ENCODE measurements around the gene ATL3.
"Not testable (repeated sequence)": the region's sequence is repeated elsewhere in the genome, so short reads cannot be mapped to it uniquely, and the experiment has no call there.

Gene ATL3

DNA sequence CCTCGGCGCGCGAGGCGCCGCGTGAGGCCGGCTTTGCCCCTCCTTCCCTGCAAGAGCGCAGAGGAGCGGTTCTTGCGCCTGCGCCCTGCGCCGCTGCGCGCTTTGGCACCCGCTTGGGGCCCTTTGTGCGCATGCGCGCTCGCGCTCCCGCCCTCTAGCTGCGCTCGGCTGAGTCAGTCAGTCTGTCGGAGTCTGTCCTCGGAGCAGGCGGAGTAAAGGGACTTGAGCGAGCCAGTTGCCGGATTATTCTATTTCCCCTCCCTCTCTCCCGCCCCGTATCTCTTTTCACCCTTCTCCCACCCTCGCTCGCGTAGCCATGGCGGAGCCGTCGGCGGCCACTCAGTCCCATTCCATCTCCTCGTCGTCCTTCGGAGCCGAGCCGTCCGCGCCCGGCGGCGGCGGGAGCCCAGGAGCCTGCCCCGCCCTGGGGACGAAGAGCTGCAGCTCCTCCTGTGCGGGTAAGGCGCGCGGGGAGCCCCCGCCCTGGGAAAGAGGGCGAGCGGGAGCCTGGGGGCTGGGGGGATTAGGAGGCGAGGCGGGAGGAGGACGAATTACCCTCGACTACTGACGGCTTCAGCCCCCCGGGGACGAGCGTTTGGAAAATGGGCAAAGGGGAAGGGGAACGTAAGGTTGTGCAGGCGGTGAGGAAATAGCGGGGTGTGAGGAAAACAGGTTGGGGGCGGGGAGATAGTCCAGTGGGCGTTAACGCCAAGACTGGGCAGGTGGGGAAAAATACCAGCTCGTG lies 10.3 kb upstream of the ATL3 start, which contains the start of gene RTN3:
TSS of gene RTN3 (plus strand) at position 180 of the 745 bp plus-strand sequence. CDS start at position 317, 137 bp downstream.
- peak; percentile 95 for DNase-seq

DNA sequence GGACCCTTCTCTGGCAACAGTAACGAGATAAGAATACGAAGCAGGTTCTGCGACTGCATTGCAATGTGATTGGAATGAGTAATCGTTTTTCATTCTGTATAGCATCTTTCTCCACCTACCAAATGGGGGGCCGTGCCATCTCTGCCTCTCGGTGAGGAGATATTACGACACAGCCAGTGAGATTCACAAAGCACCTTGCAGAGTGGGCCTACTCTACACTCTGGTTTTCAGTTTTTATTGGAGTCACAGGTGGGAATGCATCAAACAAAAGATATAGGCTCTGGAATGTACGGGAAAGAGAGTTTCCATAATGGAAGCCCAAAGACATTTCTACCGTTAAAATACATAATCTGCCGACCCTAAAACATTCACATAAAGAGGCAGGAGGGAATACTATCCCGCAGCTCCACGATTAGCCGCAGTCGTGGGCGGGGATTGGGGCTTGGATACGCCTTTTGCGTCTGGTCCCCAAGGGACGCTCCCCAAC lies 9.7 kb upstream of the ATL3 start:
- no peak for DNase-seq

- no peak for DNase-seq
Observed at GRCh38 chr11:63673579-63673978, 2.4 kb upstream of the ATL3 start.

GRCh38 chr11:63672936-63673539 lies 1.9 kb upstream of the ATL3 start:
- no peak for DNase-seq

DNA sequence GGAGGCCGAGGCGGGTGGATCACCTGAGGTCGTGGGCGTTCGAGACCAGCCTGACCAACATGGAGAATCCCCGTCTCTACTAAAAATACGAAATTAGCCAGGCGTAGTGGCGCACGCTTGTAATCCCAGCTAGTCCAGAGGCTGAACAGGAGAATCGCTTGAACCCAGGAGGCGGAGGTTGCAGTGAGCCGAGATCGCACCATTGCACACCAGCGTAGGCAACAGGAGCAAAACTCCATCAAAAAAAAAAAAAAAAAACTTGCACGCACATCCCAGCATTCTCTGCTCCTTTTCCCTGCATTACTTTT lies 934 bp upstream of the ATL3 start:
- no peak for DNase-seq

DNA sequence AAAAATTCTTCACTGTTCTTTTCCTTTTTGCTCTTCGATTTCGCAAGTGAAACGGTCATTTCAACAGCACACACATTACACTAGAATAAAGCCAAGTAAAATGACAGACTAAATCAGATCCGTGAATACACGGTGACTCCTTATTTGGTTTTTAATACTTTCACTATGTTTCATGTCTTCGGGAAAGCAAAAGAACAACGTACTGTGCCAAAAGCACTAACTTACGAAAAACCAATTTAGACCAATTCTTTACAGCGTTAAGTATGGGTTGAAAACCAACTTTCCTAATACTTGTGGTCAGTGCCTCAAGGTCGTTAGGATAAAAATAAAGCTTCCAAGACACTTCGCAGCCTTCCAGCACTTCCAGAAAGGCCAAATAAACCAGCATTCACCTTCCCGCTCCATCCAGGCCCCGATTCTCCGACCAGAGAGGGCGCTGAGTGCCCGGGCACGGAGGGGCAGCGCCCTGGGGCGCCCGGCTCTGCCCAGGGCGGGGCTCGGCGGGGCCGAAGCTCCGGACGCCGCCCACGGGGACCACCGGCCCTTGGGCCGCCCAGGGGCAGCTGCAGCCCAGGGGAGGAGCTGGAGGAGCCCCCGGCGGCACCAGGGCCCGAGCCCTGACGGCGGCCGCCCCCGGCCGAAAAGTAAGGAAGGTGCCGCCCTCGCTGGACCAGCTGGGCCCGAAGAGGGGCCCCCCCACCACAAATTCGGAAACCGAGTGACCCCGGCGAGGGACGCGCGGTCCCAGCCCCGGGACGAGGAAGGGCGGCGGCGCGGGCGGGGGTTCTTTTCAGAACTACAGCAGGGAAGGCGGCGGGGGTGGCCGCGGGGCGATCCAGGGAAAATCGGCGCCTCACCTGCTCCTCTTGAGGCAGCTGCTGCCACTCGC lies 499 bp downstream of the ATL3 start:
- peak; percentile 50 for DNase-seq

DNA sequence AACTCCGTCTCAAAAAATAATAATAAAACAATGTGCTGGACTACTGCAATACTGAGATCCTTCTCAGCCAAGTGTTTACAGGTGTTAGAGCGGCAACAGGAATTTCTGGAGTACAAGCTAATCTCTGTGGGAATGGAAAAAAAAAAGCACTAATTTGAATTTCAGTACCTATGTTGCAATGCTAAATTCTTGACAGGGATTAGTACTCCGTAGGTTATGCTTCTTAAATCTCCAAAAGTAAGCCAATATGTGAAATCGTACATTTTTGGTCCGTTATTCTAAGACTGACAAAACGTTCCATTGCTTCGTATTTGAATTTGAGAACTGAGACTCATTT lies 1.1 kb downstream of the ATL3 start:
- DNase-seq = no peak

DNA sequence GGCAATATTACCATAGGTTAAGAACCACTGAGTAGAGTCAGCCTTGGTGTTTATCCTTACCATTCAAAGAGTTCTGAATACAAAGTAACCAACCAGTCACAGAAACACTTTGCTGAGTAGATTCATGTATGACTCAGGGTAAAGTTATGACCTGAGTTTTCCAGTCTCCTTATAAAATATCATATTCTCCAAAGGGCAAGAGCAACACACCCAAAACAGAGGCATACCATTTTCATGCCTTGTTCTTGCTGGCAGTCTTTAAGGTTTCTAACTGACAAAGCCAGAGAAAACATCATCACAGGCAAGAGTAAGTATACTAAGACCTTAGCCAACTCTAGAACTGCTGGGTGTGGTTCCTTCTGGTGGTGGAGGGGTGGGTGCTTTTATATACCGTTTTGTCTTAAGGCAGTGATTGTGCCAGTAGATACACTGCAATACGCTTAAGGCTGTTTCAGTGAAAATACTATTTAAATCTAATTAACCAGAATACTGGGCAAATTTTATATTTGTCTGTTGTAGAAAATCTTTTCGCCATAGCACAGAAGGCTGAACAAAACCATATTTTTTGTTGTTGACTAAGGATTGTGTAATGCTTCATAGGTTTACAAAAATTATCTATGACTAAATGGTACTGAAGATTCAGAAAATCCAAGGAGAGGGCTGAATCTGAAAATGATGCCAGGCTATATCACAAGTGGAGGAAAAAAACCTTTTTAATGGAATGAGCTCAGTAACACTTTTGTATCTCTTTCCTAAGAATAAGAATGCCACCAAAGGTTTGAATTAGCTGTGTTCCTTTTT lies 3.0 kb downstream of the ATL3 start:
- peak; percentile 72 for DNase-seq

GRCh38 chr11:63666874-63667273 lies 4.3 kb downstream of the ATL3 start:
- no peak for DNase-seq

DNA sequence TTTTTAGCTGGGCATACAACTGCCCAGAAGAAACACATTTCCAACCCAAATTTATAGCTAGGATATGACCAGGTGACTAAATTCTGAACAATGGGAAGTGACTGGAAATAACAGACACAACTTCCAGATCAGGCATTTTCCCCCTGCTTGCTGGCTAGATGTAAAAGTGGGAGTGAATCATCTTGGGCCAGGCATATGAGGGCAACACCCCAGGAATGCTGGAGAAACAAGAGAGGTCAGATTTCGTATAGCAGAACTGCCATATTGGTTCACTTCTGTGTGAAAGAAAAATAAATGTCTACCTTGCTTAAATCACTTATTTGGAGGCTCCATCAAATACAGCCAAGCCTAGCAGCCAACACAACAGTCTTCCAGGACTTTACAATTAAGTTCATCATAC lies 7.4 kb downstream of the ATL3 start:
- peak; percentile 61 for DNase-seq

DNA sequence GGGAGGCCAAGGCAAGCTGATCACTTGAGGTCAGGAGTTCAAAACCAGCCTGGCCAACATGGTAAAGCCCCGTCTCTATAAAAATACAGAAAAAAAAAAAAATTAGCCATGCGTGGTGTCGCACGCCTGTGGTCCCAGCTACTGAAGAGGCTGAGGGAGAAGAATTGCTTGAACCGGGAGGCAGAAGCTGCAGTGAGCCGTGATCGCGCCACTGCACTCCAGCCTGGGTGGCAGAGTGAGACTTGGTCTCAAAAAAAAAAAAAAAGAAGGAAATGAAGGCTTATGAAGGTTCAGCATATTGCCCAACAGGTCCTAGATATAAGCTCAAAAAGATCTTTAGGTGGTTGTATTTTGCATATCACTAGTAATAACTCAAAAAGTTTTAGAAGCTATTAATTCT lies 10.2 kb downstream of the ATL3 start:
- no peak for DNase-seq

DNA sequence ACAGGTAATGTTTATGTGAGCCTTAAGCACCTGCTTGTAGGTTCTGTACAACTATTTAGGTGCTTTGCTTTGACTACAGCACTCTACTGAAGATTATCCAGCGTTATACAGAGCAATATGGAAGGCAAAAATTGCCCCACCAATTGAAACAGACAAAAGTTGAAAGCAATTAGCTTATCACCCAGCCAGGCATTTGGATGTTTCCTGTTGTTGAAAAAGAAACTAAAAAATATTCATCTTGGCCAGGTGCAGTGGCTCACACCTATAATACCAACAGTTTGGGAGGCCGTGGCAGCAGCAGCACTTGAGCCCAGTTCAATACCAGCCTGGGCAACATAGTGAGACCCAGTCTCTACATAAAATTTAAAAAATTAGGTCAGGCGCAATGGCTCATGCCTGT lies 18.5 kb downstream of the ATL3 start:
- DNase-seq = no peak

- DNase-seq = no peak
Observed at GRCh38 chr11:63643205-63643604, 28.0 kb downstream of the ATL3 start.

DNA sequence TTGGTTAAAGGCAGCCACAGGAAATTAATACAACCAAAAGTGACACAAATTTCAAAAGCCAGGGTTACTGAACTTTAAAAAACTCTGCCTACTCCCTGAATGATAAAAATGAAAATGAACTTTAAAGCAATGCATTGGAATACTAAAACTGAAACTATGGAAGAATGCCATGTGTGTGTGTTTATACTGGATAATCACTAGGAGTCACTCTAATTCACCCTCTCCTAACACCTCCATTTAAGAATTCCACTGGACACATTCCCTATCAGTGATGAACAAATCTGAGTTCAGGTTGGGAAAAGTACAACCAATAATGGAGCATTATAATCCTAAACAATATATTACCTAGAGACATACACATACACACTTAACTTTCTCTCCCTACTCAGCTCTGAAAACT lies 29.4 kb downstream of the ATL3 start:
- no peak for DNase-seq

DNA sequence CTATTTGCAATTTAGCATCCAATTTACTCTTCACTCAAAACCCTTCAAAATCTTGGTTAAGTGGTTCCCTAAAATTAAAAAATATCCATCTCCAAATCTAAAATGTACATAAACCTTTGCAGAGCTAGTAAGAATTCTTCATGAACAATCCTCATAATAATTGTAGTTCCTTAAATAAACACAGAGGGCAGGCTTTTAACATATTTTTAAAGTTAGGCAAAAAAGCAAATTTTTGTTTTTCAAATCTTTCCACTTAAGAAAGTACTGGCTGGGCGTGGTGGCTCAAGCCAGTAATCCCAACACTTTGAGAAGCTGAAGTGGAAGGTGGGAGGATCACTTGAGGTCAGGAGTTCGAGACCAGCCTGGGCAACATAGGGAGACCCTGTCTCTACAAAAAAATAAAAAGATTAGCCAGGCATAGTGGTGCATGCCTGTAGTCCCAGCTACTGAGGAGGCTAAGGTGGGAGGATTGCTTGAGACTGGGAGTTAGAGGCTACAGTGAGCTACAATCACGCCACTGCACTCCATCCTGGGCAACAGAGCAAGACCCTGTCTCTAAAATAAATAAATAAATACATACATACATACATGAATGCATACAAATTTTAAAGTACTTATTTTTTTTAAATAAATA lies 31.9 kb downstream of the ATL3 start:
- no peak for DNase-seq

GRCh38 chr11:63638436-63638835 lies 32.7 kb downstream of the ATL3 start:
- DNase-seq = not testable (repeated sequence)

- peak; percentile 69 for DNase-seq
Observed at GRCh38 chr11:63635762-63636465, 35.3 kb downstream of the ATL3 start.

GRCh38 chr11:63629426-63629825 lies 41.8 kb downstream of the ATL3 start:
- no peak for DNase-seq

GRCh38 chr11:63623513-63624140 lies 47.5 kb downstream of the ATL3 start:
- DNase-seq = no peak

- DNase-seq = peak; percentile 92
Observed at GRCh38 chr11:63622323-63622722, 48.9 kb downstream of the ATL3 start.

DNA sequence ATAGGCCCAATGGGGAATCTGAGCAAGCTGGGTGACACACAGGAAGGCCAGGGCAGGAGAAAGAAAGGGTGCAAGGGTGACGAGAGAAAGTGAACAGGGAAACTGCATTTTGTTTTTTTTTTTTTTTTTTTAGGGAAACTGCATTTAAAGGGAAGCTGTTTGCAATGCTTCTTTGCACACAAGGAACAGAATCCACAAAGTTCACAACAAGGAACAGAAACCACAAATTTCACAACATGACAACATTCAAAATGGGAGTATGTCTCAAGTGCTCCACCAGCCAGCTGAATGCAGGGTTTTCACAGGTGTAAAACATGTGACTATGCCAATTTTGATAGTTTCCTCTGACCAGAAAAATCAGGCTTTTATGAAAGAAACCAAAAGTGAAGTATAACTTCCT lies 50.1 kb downstream of the ATL3 start:
- no peak for DNase-seq

All from kidney glomerular epithelial cell (primary cell).